ENCODE measurements around the gene ZC3H15.

- TF ChIP-seq CTCF (IDR thresholded peaks at IDR 0.05; ENCODE audit: low read depth, low read length, poor library complexity, severe bottlenecking): no peak
- TF ChIP-seq EZH2phosphoT487 (IDR thresholded peaks at IDR 0.05; ENCODE audit: borderline replicate concordance, low read length): no peak
Measured at GRCh38 chr2:186517090-186517489, 31.0 kb downstream of the ZC3H15 start.
